ENCODE data around the gene CNNM4. TPM values are rescaled to one million over a fixed set of nuclear protein-coding genes. Genes with fewer than 3 reads are reported as not detected.

CNNM4 gene
- total and polyA plus RNA-seq, 3 experiments from 2014 or later = 4.1 to 7.2 (median 6.9) TPM

DNA sequence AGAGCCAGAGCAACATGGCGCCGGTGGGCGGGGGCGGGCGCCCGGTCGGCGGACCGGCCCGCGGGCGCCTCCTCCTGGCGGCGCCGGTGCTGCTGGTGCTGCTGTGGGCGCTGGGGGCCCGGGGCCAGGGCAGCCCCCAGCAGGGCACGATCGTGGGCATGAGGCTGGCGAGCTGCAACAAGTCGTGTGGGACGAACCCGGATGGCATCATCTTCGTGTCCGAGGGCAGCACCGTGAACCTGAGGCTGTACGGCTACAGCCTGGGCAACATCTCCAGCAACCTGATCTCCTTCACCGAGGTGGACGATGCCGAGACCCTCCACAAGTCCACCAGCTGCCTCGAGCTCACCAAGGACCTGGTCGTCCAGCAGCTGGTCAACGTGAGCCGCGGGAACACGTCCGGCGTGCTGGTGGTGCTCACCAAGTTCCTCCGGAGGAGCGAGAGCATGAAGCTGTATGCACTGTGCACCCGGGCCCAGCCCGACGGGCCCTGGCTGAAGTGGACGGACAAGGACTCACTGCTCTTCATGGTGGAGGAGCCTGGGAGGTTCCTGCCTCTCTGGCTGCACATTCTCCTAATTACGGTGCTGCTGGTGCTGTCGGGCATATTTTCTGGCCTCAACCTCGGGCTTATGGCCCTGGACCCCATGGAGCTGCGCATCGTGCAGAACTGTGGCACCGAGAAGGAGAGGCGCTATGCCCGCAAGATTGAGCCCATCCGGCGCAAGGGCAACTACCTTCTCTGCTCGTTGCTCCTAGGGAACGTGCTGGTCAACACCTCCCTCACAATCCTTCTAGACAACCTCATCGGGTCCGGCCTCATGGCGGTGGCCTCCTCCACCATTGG lies 507 bp downstream of the CNNM4 start:
- H3K9me3 ChIP-seq (ENCODE audit: low read length) = no peaks in the 10 kb centered on the region
- H3K27ac Mint-ChIP-seq = peak overlapping the region; percentile 24 to 88 (median 78)
- POLR2A ChIA-PET = interaction anchor here (1.0 to 2.7 kb wide), 5 partner anchors 12 to 124 kb away, joined by 3 to 10 read pairs (median 4); partner anchors contain the start of genes ANKRD39, CNNM3 and LMAN2L
- DNase-seq = peak in 1 of 5 donors; percentile 86
- H3K4me1 ChIP-seq (ENCODE audit: insufficient read depth, low read length) = peaks cover 53% of the 10 kb centered on the region
- no peaks in the 10 kb centered on the region for H3K36me3 Mint-ChIP-seq
- H3K4me3 Mint-ChIP-seq = peak overlapping the region; percentile 79 to 92 (median 84)
- peaks cover 46 to 68% (median 55%) of the 10 kb centered on the region in 3 donors for H3K4me1 Mint-ChIP-seq
- CTCF ChIA-PET = interaction anchor here (0.7 to 4.5 kb wide), 24 partner anchors 8 to 207 kb away, joined by 3 to 36 read pairs (median 5); partner anchors contain the start of genes ANKRD39 and CNNM3
- no peaks in the 10 kb centered on the region for H3K36me3 ChIP-seq (ENCODE audit: insufficient read depth, low read length)
- H3K9me3 Mint-ChIP-seq = no peaks in the 10 kb centered on the region
- peak overlapping the region; percentile 91 for H3K4me3 ChIP-seq (ENCODE audit: low read length)
- H3K27me3 ChIP-seq (ENCODE audit: insufficient read depth, low read length, poor library complexity, severe bottlenecking) = no peaks in the 10 kb centered on the region
- H3K27me3 Mint-ChIP-seq = peaks cover 0 to 1% of the 10 kb centered on the region in 2 donors
- H3K27ac ChIP-seq (ENCODE audit: low read depth, low read length) = peak overlapping the region; percentile 76

DNA sequence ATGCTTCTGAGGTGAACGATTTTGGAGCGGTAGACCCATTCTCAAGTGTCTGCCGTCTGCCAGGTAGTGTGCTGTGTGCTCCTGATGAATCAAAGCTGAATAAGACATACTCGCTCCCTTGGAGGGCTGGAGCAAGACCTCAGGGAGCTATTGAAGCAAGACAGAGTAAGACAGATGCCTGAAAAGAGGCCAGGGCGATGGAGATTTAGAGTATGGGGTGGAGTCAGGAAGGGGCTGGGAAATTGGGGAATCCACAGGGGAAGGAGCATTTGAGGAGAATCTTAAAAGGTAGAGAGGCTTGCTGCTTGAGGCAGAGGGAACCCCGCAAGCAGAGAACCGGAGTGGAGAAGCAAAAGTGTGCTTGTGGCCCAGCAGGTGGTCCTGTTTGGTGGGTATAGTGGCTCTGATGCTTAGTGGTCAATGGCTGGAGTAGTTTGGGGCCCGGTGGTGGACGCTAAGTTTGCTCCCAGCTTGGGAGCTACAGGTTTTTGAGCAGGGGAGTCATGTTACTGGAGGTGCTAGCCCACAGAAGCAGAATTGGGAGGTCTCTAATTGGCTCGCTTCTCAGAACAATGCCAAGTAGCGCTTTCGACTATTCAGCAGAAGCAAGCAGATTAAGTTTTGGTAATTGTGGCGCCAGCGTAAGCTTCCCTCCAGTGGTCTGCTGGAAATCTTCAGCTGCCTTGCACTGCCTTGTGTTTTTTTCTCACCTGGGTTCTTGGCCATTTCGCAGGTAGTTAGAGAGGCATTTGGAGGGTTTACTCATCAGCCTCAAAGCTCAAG lies 2.0 kb downstream of the CNNM4 start:
- peak overlapping the region; percentile 53 for H3K4me3 ChIP-seq (ENCODE audit: low read length)
- Mint-ChIP-seq H3K27ac (peak overlapping the region in 7 of 8 donors; percentile 24 to 95 (median 74)), H3K4me3 (peak overlapping the region; percentile 79 to 92 (median 84)), H3K36me3 (peaks cover 0 to 9% (median 2%) of the 10 kb centered on the region in 3 donors), H3K4me1 (peaks cover 58 to 83% (median 68%) of the 10 kb centered on the region in 3 donors), H3K9me3 (no peaks in the 10 kb centered on the region), H3K27me3 (peaks cover 0 to 4% of the 10 kb centered on the region in 2 donors)
- ChIA-PET POLR2A (interaction anchor here (0.5 to 1.7 kb wide), 6 partner anchors 11 to 226 kb away, joined by 3 to 6 read pairs (median 3); partner anchors contain the start of gene CNNM3), CTCF (interaction anchor here (0.7 to 4.5 kb wide), 22 partner anchors 10 to 209 kb away, joined by 3 to 36 read pairs (median 4); partner anchors contain the start of genes ANKRD39, CNNM3 and KANSL3)
- H3K4me1 ChIP-seq (ENCODE audit: insufficient read depth, low read length) = peaks cover 53% of the 10 kb centered on the region
- no peak overlapping the region for H3K27ac ChIP-seq (ENCODE audit: low read depth, low read length)
- no peaks in the 10 kb centered on the region for H3K36me3 ChIP-seq (ENCODE audit: insufficient read depth, low read length)
- no peak for DNase-seq
- no peaks in the 10 kb centered on the region for H3K27me3 ChIP-seq (ENCODE audit: insufficient read depth, low read length, poor library complexity, severe bottlenecking)
- no peaks in the 10 kb centered on the region for H3K9me3 ChIP-seq (ENCODE audit: low read length)

DNA sequence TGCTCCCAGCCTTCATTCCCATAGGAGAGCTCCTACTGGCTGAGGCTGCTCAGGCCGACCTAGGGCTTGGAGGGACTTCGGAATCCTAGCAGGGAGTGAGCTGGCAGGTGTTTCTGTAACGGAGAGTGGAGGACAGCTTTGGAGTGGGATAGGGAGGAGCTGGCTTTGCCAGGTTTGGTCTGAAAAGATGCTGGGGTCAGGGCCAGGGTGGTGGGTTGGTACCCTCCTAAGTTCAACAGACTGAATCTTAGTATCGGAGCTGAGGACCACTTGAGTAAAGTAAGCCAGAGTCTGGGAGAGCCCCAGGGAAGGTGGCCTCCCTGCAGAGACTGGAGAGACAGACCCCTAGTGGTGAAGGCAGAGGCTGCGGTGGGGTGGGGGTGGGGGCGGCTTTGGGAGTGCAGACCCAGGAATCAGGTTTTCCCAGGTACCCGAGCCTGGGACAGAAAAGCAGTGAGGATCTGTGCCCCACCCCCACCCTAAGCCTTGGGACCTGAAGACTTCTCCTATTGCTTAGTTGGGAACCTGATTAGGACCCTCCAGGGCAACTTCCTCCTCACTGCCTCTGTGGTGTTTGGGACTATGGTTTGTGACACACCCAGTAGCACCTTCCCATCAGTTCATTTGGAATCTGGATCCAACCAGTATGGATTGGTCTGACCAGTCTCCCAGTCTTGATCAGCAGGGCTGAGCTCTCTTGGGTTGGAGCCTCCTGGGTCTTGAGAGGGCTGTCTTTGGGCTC lies 3.0 kb downstream of the CNNM4 start:
- Mint-ChIP-seq H3K27me3 (peaks cover 0 to 4% of the 10 kb centered on the region in 2 donors), H3K27ac (peak overlapping the region in 7 of 8 donors; percentile 37 to 86 (median 53)), H3K4me1 (peaks cover 62 to 90% (median 75%) of the 10 kb centered on the region in 3 donors), H3K9me3 (no peaks in the 10 kb centered on the region), H3K36me3 (peaks cover 0 to 11% (median 6%) of the 10 kb centered on the region in 3 donors), H3K4me3 (peak overlapping the region; percentile 79 to 92 (median 84))
- ChIA-PET CTCF (interaction anchor here (0.6 to 4.5 kb wide), 17 partner anchors 10 to 237 kb away, joined by 3 to 36 read pairs (median 4); partner anchors contain the start of genes ANKRD39, CNNM3 and KANSL3), POLR2A (interaction anchor here (0.7 to 1.7 kb wide), 3 partner anchors 10 to 227 kb away, joined by 3 to 6 read pairs (median 3); partner anchors contain the start of gene CNNM3)
- Histone ChIP-seq H3K4me3 (ENCODE audit: low read length) (peak overlapping the region; percentile 53), H3K36me3 (ENCODE audit: insufficient read depth, low read length) (no peaks in the 10 kb centered on the region), H3K27me3 (ENCODE audit: insufficient read depth, low read length, poor library complexity, severe bottlenecking) (no peaks in the 10 kb centered on the region), H3K9me3 (ENCODE audit: low read length) (no peaks in the 10 kb centered on the region), H3K27ac (ENCODE audit: low read depth, low read length) (no peak overlapping the region), H3K4me1 (ENCODE audit: insufficient read depth, low read length) (peaks cover 53% of the 10 kb centered on the region)
- no peak for DNase-seq

DNA sequence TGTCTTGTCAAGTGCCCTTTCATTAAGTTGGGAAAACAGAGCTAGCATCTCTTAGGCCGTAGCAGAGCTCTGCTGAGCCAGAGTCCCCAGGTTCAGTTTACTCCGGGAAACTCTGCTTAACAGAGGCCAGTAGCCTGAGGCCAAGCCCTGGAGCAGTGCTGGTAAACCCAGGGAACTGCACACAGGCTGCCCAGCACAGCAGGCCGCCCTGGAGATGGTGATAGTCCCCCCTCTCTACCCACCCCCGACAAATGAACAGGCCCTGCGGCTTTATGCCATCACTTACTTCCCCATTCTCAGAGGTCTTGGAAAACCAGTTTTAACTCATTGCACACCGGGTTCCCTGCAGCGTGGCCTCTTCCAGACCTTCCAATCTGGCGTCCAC lies 3.5 kb downstream of the CNNM4 start:
- H3K4me3 Mint-ChIP-seq = peak overlapping the region; percentile 61 to 92 (median 79)
- peaks cover 0 to 4% of the 10 kb centered on the region in 2 donors for H3K27me3 Mint-ChIP-seq
- Histone ChIP-seq H3K9me3 (ENCODE audit: low read length) (no peaks in the 10 kb centered on the region), H3K4me3 (ENCODE audit: low read length) (peak overlapping the region; percentile 46), H3K27ac (ENCODE audit: low read depth, low read length) (no peak overlapping the region), H3K27me3 (ENCODE audit: insufficient read depth, low read length, poor library complexity, severe bottlenecking) (no peaks in the 10 kb centered on the region), H3K4me1 (ENCODE audit: insufficient read depth, low read length) (peaks cover 50% of the 10 kb centered on the region), H3K36me3 (ENCODE audit: insufficient read depth, low read length) (no peaks in the 10 kb centered on the region)
- peaks cover 62 to 86% (median 71%) of the 10 kb centered on the region in 3 donors for H3K4me1 Mint-ChIP-seq
- no peaks in the 10 kb centered on the region for H3K9me3 Mint-ChIP-seq
- POLR2A ChIA-PET = interaction anchor here (1.7 kb wide), 1 partner anchor 51 kb away, joined by 6 read pairs; the partner anchor contains the start of gene CNNM3
- CTCF ChIA-PET = interaction anchor here (1.5 to 4.5 kb wide), 5 partner anchors 10 to 127 kb away, joined by 3 to 36 read pairs (median 11); no protein-coding TSS in a partner anchor
- H3K27ac Mint-ChIP-seq = peak overlapping the region in 6 of 8 donors; percentile 33 to 57 (median 38)
- no peak for DNase-seq
- H3K36me3 Mint-ChIP-seq = peaks cover 0 to 11% (median 6%) of the 10 kb centered on the region in 3 donors

DNA sequence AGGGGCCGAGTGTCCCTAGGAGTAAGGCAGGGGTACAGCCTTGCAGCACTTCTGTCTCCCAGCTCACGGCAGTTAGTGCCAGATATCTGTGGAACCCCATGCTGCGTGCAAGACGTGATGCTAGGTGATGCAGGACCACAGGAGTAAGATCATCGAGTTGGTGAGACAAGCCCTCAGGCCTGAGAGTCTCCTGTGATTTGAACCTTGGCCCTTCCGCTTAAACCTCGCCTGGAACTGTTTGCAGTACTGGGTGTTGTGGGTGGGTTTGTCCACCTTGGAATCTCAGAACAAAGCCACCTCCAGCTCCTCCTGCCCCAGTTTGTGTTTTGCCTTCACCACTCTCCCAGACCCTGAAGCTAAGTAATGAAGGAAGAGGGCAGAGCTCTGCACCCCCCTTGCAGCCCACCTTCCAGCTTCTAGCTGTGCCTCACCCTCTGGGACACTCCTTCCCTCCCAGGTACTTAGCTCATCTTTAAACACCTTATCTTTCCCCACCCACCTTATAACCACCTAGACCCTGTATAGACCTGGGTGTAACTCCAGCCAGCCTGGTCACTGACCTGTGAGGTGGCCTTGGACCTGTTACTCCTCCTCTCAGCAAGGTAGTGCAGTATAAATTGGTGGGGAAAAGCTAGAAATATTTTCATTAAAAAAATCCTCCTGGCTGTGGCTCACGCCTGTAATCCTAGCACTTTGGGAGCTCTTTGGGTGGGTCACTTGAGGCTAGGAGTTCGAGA lies 6.6 kb downstream of the CNNM4 start:
- peaks cover 0 to 4% of the 10 kb centered on the region in 2 donors for H3K27me3 Mint-ChIP-seq
- Histone ChIP-seq H3K27me3 (ENCODE audit: insufficient read depth, low read length, poor library complexity, severe bottlenecking) (no peaks in the 10 kb centered on the region), H3K9me3 (ENCODE audit: low read length) (no peaks in the 10 kb centered on the region), H3K4me3 (ENCODE audit: low read length) (no peak overlapping the region), H3K27ac (ENCODE audit: low read depth, low read length) (no peak overlapping the region), H3K4me1 (ENCODE audit: insufficient read depth, low read length) (peaks cover 25% of the 10 kb centered on the region), H3K36me3 (ENCODE audit: insufficient read depth, low read length) (no peaks in the 10 kb centered on the region)
- DNase-seq = no peak
- H3K4me1 Mint-ChIP-seq = peaks cover 44 to 68% (median 52%) of the 10 kb centered on the region in 3 donors
- POLR2A ChIA-PET = interaction anchor here (0.6 kb wide), 1 partner anchor 177 kb away, joined by 3 read pairs; no protein-coding TSS in a partner anchor
- CTCF ChIA-PET = interaction anchor here (1.2 kb wide), 2 partner anchors 10 to 34 kb away, joined by 3 to 4 read pairs; no protein-coding TSS in a partner anchor
- H3K9me3 Mint-ChIP-seq = no peaks in the 10 kb centered on the region
- peak overlapping the region in 3 of 8 donors; percentile 20 to 50 (median 23) for H3K27ac Mint-ChIP-seq
- H3K4me3 Mint-ChIP-seq = no peak overlapping the region
- peaks cover 0 to 14% (median 6%) of the 10 kb centered on the region in 3 donors for H3K36me3 Mint-ChIP-seq

DNA sequence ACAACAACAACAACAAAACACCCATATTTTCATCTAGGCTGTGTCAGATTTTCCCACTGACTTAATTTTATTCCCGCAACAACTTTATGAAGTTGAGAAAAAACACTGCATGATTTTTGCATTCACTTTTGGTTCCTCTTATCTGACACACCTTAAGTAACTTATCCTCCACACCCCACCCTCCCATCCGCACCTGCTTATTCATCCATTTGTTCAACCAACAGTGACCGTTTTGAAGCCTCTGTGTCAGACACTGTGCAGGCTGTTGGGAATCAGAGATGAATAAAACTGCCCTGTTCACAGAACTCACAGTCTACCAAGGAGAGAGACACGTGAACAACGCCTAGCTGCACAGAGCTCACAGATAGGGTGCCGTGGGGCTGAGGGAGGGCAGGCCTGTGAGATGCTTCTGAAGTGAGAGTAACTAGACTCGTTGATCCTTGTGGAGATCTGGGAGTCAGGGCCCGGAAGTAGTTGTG lies 7.4 kb downstream of the CNNM4 start:
- Mint-ChIP-seq H3K27me3 (peaks cover 0 to 3% of the 10 kb centered on the region in 2 donors), H3K9me3 (no peaks in the 10 kb centered on the region), H3K27ac (peak overlapping the region in 3 of 8 donors; percentile 22 to 62 (median 24)), H3K36me3 (peaks cover 0 to 14% (median 6%) of the 10 kb centered on the region in 3 donors), H3K4me3 (no peak overlapping the region), H3K4me1 (peaks cover 43 to 68% (median 52%) of the 10 kb centered on the region in 3 donors)
- H3K4me1 ChIP-seq (ENCODE audit: insufficient read depth, low read length) = peaks cover 23% of the 10 kb centered on the region
- H3K27me3 ChIP-seq (ENCODE audit: insufficient read depth, low read length, poor library complexity, severe bottlenecking) = no peaks in the 10 kb centered on the region
- no peak overlapping the region for H3K27ac ChIP-seq (ENCODE audit: low read depth, low read length)
- no peaks in the 10 kb centered on the region for H3K36me3 ChIP-seq (ENCODE audit: insufficient read depth, low read length)
- DNase-seq = no peak
- ChIA-PET CTCF (interaction anchor here (1.2 kb wide), 2 partner anchors 10 to 33 kb away, joined by 3 to 4 read pairs; no protein-coding TSS in a partner anchor), POLR2A (no interaction called here)
- no peaks in the 10 kb centered on the region for H3K9me3 ChIP-seq (ENCODE audit: low read length)
- no peak overlapping the region for H3K4me3 ChIP-seq (ENCODE audit: low read length)
